B cell (primary cell): ENCODE measurements around the gene MTMR6. TPM values are rescaled to one million over a fixed set of nuclear protein-coding genes. Genes with fewer than 3 reads are reported as not detected.
A peak's percentile ranks its signal among the peaks of the same experiment; 100 is the strongest.

Experiments used
- ATAC-seq: fragments of 200-7000 bp; cut with Tn5 transposase; one replicate; pipeline ENCODE4 v1.10.0; 2021; ENCODE audit warnings: low read depth, mild to moderate bottlenecking, moderate number of reproducible peaks, moderate library complexity
- CTCF ChIA-PET: fragments of 350-600 bp; sonication (Branson Sonifier 250); formaldehyde crosslinking; loops from one replicate; lab custom pipeline; 2021; ENCODE audit warnings: antibody characterized with exemption, inconsistent platforms; lab: Charles Lee
- POLR2A ChIA-PET: fragments of 350-600 bp; sonication (Branson Sonifier 250); formaldehyde crosslinking; loops from one replicate; lab custom pipeline; 2021; ENCODE audit warnings: antibody characterized with exemption; lab: Charles Lee
- DNase-seq: peaks from one replicate; pipeline ENCODE4 v3.0.0; 2013
- H2AFZ ChIP-seq: 2 replicates; pipeline ENCODE4 v1.6.1; 2012; ENCODE audit warnings: mild to moderate bottlenecking, low read depth, low read length; ENCODE audit not compliant: insufficient read depth, poor library complexity, severe bottlenecking
- H3K27ac ChIP-seq, 2 donors: 1 replicate in 1 of 2; 2 replicates in 1 of 2; pipeline ENCODE4 v1.5.1; 2012 to 2013; ENCODE audit warnings: low read length in 2 of 2, mild to moderate bottlenecking in 2 of 2, moderate library complexity in 1 of 2
- H3K27me3 ChIP-seq, 4 experiments: fragments of 200-600 bp in 1 of 4; sonication (generic) in 1 of 4; replicated peaks in 1 of 4; 1 replicate in 2 of 4; 2 replicates in 2 of 4; pipeline versions ENCODE4 v1.6.1 to v1.7.0; 2013 to 2016; ENCODE audit warnings: low read length in 3 of 4, mild to moderate bottlenecking in 2 of 4, mixed read lengths in 1 of 4, moderate library complexity in 1 of 4; ENCODE audit not compliant: insufficient read depth in 4 of 4, control insufficient read depth in 3 of 4; ENCODE audit errors: control extremely low read depth in 1 of 4
- H3K36me3 ChIP-seq, 2 experiments: replicated peaks in 1 of 2; 1 replicate in 1 of 2; 2 replicates in 1 of 2; pipeline versions ENCODE4 v1.6.1 to v1.7.1; 2013; ENCODE audit warnings: low read length in 1 of 2; ENCODE audit not compliant: insufficient read depth in 2 of 2, control insufficient read depth in 1 of 2; ENCODE audit errors: control extremely low read depth in 1 of 2, extremely low read depth in 1 of 2
- H3K4me1 ChIP-seq, 2 donors: fragments of 200-600 bp in 1 of 2; sonication (generic) in 1 of 2; 1 replicate in 1 of 2; 2 replicates in 1 of 2; pipeline versions ENCODE4 v1.5.1 to v1.6.1; 2013 to 2017; ENCODE audit warnings: low read length in 2 of 2; ENCODE audit not compliant: control insufficient read depth in 2 of 2, insufficient read depth in 2 of 2
- H3K4me2 ChIP-seq: replicated peaks from 2 replicates; pipeline ENCODE3; 2012; ENCODE audit warnings: mild to moderate bottlenecking, low read depth, low read length; ENCODE audit not compliant: poor library complexity, severe bottlenecking
- H3K4me3 ChIP-seq, 5 experiments: fragments of 200-600 bp in 1 of 5; sonication (generic) in 1 of 5; 1 replicate in 3 of 5; 2 replicates in 2 of 5; pipeline versions ENCODE4 v1.5.1 to v1.7.0; 2011 to 2016; ENCODE audit warnings: low read length in 4 of 5, mild to moderate bottlenecking in 4 of 5, low read depth in 2 of 5, control low read depth in 1 of 5, moderate library complexity in 1 of 5; ENCODE audit not compliant: insufficient read depth in 1 of 5; ENCODE audit errors: control extremely low read depth in 1 of 5, extremely low read depth in 1 of 5
- H3K79me2 ChIP-seq: fragments of 200-600 bp; sonication (generic); one replicate; pipeline ENCODE4 v1.6.0; 2016; ENCODE audit warnings: low read length; ENCODE audit not compliant: control insufficient read depth, insufficient read depth
- H3K9ac ChIP-seq: fragments of 200-600 bp; sonication (generic); 2 replicates; pipeline ENCODE4 v1.6.1; 2017; ENCODE audit warnings: mild to moderate bottlenecking, low read length, moderate library complexity
- H3K9me3 ChIP-seq, 3 donors: one replicate each; pipeline versions ENCODE4 v1.6.1 to v1.7.1; 2013; ENCODE audit warnings: low read length in 2 of 3; ENCODE audit not compliant: control insufficient read depth in 2 of 3, insufficient read depth in 1 of 3; ENCODE audit errors: control extremely low read depth in 1 of 3
- H4K20me1 ChIP-seq: 2 replicates; pipeline ENCODE4 v1.6.0; 2012; ENCODE audit warnings: mild to moderate bottlenecking, low read length; ENCODE audit not compliant: insufficient read depth, control insufficient read depth, poor library complexity, severe bottlenecking
- H3K27ac Mint-ChIP-seq: one replicate; pipeline ENCODE4 v1.8.0; 2021; ENCODE audit warnings: mixed read lengths
- H3K27me3 Mint-ChIP-seq: one replicate; pipeline ENCODE4 v1.8.0; 2021; ENCODE audit warnings: mixed read lengths
- H3K4me1 Mint-ChIP-seq: one replicate; pipeline ENCODE4 v1.8.0; 2021; ENCODE audit warnings: mixed read lengths
- H3K4me3 Mint-ChIP-seq: one replicate; pipeline ENCODE4 v1.8.0; 2021; ENCODE audit warnings: mixed read lengths
- H3K9me3 Mint-ChIP-seq: one replicate; pipeline ENCODE4 v1.8.0; 2022; ENCODE audit warnings: mixed read lengths; ENCODE audit not compliant: insufficient read depth
- CTCF ChIP-seq: fragments of 200-600 bp; IDR thresholded peaks from one replicate; pipeline ENCODE4 v1.8.0; 2022; ENCODE audit warnings: antibody characterized with exemption, mild to moderate bottlenecking
- EZH2 ChIP-seq: IDR thresholded peaks from 2 replicates; pipeline ENCODE4 v1.6.1; 2012; ENCODE audit warnings: borderline replicate concordance, low read depth, mild to moderate bottlenecking, moderate library complexity, low read length; ENCODE audit not compliant: insufficient read depth, poor library complexity, severe bottlenecking
- WGBS: methylation state at CpG from one replicate; pipeline ENCODE4 v1.1.5; 2013; ENCODE audit warnings: missing lambda C conversion rate; ENCODE audit not compliant: insufficient coverage; 5-methylcytosine and 5-hydroxymethylcytosine counted together
- intact Hi-C: fragments of 100-400 bp; cut with micrococcal nuclease; formaldehyde crosslinking; loops from one replicate; pipeline ENCODE4 v1.10.0; 2022
- polyA plus RNA-seq: library from polyadenylated mRNA; depleted of rRNA; stranded (reverse); fragments of >200 nt; gene quantifications from 2 replicates; pipeline ENCODE4 v1.2.3, GENCODE V29; 2012
- total RNA-seq, 2 donors: library from RNA; stranded (reverse); fragments of 120-200 nt in 1 of 2; gene quantifications; 1 replicate in 1 of 2; 2 replicates in 1 of 2; pipeline versions ENCODE4 v1.2.3 to v1.2.4, GENCODE V29; 2013 to 2022

MTMR6 gene
- total and polyA plus RNA-seq, 2 donors (not counting 1 experiment from before 2014, with no cell fraction given), result 3.7 to 21.4 TPM

DNA sequence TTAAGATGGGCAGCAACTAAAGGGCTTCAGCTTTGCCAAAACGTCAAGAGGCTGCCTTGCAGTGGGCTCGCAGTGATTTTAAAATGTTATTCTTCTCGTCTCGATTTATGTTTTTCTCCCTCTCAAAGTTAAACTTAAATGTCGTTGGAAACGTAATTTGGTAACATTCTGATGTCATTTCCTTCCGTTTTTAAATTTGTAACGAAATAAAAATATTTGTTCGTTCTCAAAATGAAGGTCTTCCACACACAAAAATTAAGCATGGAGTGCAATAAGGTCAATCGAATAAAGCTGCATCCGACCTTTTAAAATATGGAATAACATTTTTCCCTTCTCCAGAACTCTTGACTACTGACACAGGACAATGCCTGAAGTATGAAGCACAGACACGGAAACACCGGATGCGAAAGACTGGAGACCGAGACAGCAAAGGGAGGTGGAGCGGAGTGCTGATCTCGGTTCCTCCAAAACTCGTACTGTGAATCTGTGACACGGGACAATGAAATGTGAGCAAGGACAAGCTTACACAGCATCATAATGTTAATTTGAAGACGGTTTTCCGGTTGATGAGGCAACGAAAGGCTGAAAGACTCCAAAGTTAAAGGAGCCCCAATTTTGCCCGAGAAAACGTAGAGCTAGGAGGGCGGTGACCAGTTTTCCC, 850 bp downstream of the MTMR6 start:
- POLR2A ChIA-PET, result no interaction called here
- H3K4me3 Mint-ChIP-seq, result peak overlapping the region; percentile 97
- peak overlapping the region; percentile 74 to 98 (median 94) for H3K4me3 ChIP-seq
- H3K9me3 Mint-ChIP-seq, result no peaks in the 10 kb centered on the region
- H3K27me3 ChIP-seq, result peaks cover 0 to 11% (median 2%) of the 10 kb centered on the region in 4 experiments
- H3K4me1 ChIP-seq, result peaks cover 19 to 25% of the 10 kb centered on the region in 2 donors
- peak; percentile 90 for DNase-seq
- H3K27ac ChIP-seq, result peak overlapping the region; percentile 99 to 100
- H3K9ac ChIP-seq, result peak overlapping the region; percentile 100
- H3K9me3 ChIP-seq, result no peaks in the 10 kb centered on the region
- H3K27me3 Mint-ChIP-seq, result peaks cover 9% of the 10 kb centered on the region
- no peak overlapping the region for H2AFZ ChIP-seq
- H3K4me1 Mint-ChIP-seq, result peaks cover 47% of the 10 kb centered on the region
- 2% methylated on average over 15 of the region's 25 CpGs for WGBS
- H3K79me2 ChIP-seq, result peaks cover 45% of the 10 kb centered on the region
- TF ChIP-seq CTCF (no peak), EZH2 (no peak)
- peaks cover 8% of the 10 kb centered on the region for H4K20me1 ChIP-seq
- no peaks in the 10 kb centered on the region for H3K36me3 ChIP-seq
- peak; percentile 23 for ATAC-seq
- intact Hi-C loops, result loop anchor here (2.0 to 10.0 kb wide), 8 partner anchors 34 to 1966 kb away; partner anchors contain the start of genes CDK8, MIPEP, RPL21 and USP12
- peak overlapping the region; percentile 85 for H3K4me2 ChIP-seq
- CTCF ChIA-PET, result interaction anchor here (1.1 to 2.3 kb wide), 5 partner anchors 11 to 899 kb away, joined by 3 to 12 read pairs (median 5); partner anchors contain the start of gene NUP58
- peak overlapping the region; percentile 98 for H3K27ac Mint-ChIP-seq

DNA sequence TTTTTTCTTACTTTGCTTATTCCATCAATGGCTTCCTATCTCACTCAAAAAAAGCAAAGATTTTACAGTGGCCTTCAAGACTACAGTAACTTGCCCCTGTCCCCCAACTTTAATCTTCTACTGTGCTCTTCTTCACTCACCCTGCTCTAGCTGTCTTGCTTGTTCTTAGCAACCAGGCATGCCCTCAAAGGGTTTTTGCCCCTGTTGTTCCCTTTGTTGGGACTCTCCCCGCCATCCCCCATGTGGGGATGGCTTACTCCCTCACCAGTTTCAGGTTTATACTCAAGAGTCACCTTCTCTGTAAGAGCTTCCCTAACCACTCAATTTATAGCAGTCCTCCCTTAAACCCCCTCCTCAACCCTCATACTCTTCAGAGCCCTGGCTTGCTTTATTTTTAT, 5.4 kb downstream of the MTMR6 start:
- H3K27me3 ChIP-seq, result no peaks in the 10 kb centered on the region
- Mint-ChIP-seq H3K27ac (peak overlapping the region; percentile 8), H3K4me3 (peak overlapping the region; percentile 11), H3K4me1 (peaks cover 62% of the 10 kb centered on the region), H3K27me3 (no peaks in the 10 kb centered on the region), H3K9me3 (no peaks in the 10 kb centered on the region)
- TF ChIP-seq EZH2 (no peak), CTCF (no peak)
- H3K9ac ChIP-seq, result no peak overlapping the region
- peaks cover 87% of the 10 kb centered on the region for H3K79me2 ChIP-seq
- H2AFZ ChIP-seq, result no peak overlapping the region
- no peak for ATAC-seq
- H3K4me1 ChIP-seq, result peaks cover 17 to 21% of the 10 kb centered on the region in 2 donors
- ChIA-PET POLR2A (no interaction called here), CTCF (no interaction called here)
- H3K9me3 ChIP-seq, result no peaks in the 10 kb centered on the region
- H3K4me2 ChIP-seq, result no peak overlapping the region
- 67% methylated on average over 1 of the region's 1 CpG for WGBS
- H3K4me3 ChIP-seq, result no peak overlapping the region
- H4K20me1 ChIP-seq, result peaks cover 8% of the 10 kb centered on the region
- H3K27ac ChIP-seq, result peak overlapping the region in 1 of 2 donors; percentile 48
- DNase-seq, result no peak
- intact Hi-C loops, result loop anchor here (10.0 kb wide), 2 partner anchors 1007 to 1817 kb away; no protein-coding TSS in a partner anchor
- H3K36me3 ChIP-seq, result no peaks in the 10 kb centered on the region
